GM12878 (cell line): ENCODE measurements around the gene NT5E.

Source experiments
- BCL11A ChIP-seq: IDR thresholded peaks from 2 replicates; pipeline ENCODE4 v1.6.1; 2011; ENCODE audit warnings: low read depth, low read length
- DPF2 ChIP-seq: fragments of 450-650 bp; IDR thresholded peaks from 2 replicates; pipeline ENCODE4 v1.6.1; 2017; ENCODE audit warnings: mild to moderate bottlenecking
- EZH2 ChIP-seq: IDR thresholded peaks from 2 replicates; pipeline ENCODE4 v1.6.1; 2012; ENCODE audit warnings: low read depth, mild to moderate bottlenecking, control low read depth, inconsistent platforms, low read length, borderline replicate concordance; ENCODE audit not compliant: control insufficient read depth
- POLR2A ChIP-seq: IDR thresholded peaks from 2 replicates; pipeline ENCODE4 v1.6.1; 2011; ENCODE audit warnings: low read depth, mild to moderate bottlenecking, low read length
- RAD21 ChIP-seq: IDR thresholded peaks from 2 replicates; pipeline ENCODE4 v1.6.1; 2011; ENCODE audit warnings: mild to moderate bottlenecking, low read depth, low read length, moderate library complexity; ENCODE audit not compliant: insufficient read depth
- TF ChIP-seq, protein P1 (sequence below), 3 experiments: IDR thresholded peaks in 2 of 3; conservative IDR thresholded peaks in 1 of 3; 2 replicates each; pipeline ENCODE4 v1.5.1; 2011; ENCODE audit warnings: low read depth in 3 of 3, low read length in 3 of 3, mild to moderate bottlenecking in 3 of 3, control low read depth in 2 of 3, moderate library complexity in 2 of 3, inconsistent platforms in 1 of 3, mixed read lengths in 1 of 3; ENCODE audit not compliant: control insufficient read depth in 2 of 3, insufficient read depth in 1 of 3; ENCODE audit errors: extremely low read depth in 1 of 3

DNA sequence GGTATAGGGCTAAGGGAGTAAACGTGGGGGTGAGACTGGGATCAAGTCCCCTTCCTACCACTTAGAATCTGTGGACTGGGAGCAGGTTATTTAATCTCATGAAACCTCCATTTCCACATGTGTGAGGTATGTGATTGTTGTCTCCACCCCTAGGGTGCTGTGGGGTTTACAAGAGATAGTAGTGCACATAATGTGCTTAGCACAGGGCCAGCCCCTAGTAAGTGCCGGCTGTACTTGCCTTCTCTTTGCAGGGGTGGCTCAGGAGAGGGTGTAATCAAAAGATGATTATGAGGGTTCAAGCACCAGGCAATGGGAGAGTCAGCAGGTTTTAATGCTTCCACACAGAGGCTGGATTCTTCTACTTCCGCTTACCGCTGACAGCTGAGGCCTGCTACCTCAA, 6.9 kb downstream of the NT5E start:
- TF ChIP-seq RAD21, result no peak
- TF ChIP-seq, protein P1, sequence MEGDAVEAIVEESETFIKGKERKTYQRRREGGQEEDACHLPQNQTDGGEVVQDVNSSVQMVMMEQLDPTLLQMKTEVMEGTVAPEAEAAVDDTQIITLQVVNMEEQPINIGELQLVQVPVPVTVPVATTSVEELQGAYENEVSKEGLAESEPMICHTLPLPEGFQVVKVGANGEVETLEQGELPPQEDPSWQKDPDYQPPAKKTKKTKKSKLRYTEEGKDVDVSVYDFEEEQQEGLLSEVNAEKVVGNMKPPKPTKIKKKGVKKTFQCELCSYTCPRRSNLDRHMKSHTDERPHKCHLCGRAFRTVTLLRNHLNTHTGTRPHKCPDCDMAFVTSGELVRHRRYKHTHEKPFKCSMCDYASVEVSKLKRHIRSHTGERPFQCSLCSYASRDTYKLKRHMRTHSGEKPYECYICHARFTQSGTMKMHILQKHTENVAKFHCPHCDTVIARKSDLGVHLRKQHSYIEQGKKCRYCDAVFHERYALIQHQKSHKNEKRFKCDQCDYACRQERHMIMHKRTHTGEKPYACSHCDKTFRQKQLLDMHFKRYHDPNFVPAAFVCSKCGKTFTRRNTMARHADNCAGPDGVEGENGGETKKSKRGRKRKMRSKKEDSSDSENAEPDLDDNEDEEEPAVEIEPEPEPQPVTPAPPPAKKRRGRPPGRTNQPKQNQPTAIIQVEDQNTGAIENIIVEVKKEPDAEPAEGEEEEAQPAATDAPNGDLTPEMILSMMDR (IDR thresholded peaks at IDR 0.05 in 2 of 3, conservative IDR thresholded peaks at IDR 0.05 in 1 of 3; ENCODE audit: control insufficient read depth in 2 of 3, extremely low read depth in 1 of 3, insufficient read depth in 1 of 3, low read depth in 3 of 3, low read length in 3 of 3), result no peak
- TF ChIP-seq EZH2, result no peak
- no peak for TF ChIP-seq POLR2A
- TF ChIP-seq BCL11A, result no peak
- no peak for TF ChIP-seq DPF2
